Upper lobe of left lung (tissue), 6 donors: ENCODE data around the gene NDUFB10. TPM values are rescaled to one million over a fixed set of nuclear protein-coding genes. Genes with fewer than 3 reads are reported as not detected.

Source experiments
- ATAC-seq, 2 donors: fragments of 200-7000 bp; cut with Tn5 transposase; one replicate each; pipeline ENCODE4 v1.9.1; 2022; ENCODE audit warnings: mild to moderate bottlenecking in 2 of 2, moderate library complexity in 2 of 2; ENCODE audit not compliant: low FRiP score in 2 of 2
- DNase-seq, 2 donors: peaks; one replicate each; pipeline ENCODE4 v3.0.0-alpha.2; 2019 to 2020
- H3K27ac ChIP-seq, 4 donors: fragments of 200-600 bp; sonication (generic); one replicate each; pipeline ENCODE4 v1.5.1; 2016 to 2019
- H3K27me3 ChIP-seq, 4 donors: fragments of 200-600 bp; sonication (generic); one replicate each; pipeline ENCODE4 v1.5.1; 2017 to 2019
- H3K36me3 ChIP-seq, 4 donors: fragments of 200-600 bp; sonication (generic); one replicate each; pipeline ENCODE4 v1.5.1; 2016 to 2019
- H3K4me1 ChIP-seq, 4 donors: fragments of 200-600 bp; sonication (generic); one replicate each; pipeline ENCODE4 v1.5.1; 2018 to 2019
- H3K4me3 ChIP-seq, 4 donors: fragments of 200-600 bp; sonication (generic); one replicate each; pipeline ENCODE4 v1.5.1; 2017 to 2019; ENCODE audit warnings: mild to moderate bottlenecking in 2 of 4, moderate library complexity in 1 of 4
- H3K9me3 ChIP-seq, 4 donors: fragments of 200-600 bp; sonication (generic); one replicate each; pipeline ENCODE4 v1.5.1; 2018 to 2019
- CTCF ChIP-seq, 6 experiments: fragments of 450-650 bp in 4 of 6; fragments of 200-600 bp in 2 of 6; sonication (generic) in 2 of 6; IDR thresholded peaks; one replicate each; pipeline ENCODE4 v1.5.1; 2016 to 2019; ENCODE audit warnings: antibody characterized with exemption in 6 of 6
- EP300 ChIP-seq, 4 donors: sonication (generic); formaldehyde crosslinking; IDR thresholded peaks; one replicate each; pipeline ENCODE4 v1.5.1; 2017; ENCODE audit warnings: antibody characterized with exemption in 4 of 4, control low read depth in 2 of 4
- POLR2A ChIP-seq, 4 donors: fragments of 450-650 bp; IDR thresholded peaks; one replicate each; pipeline ENCODE4 v1.5.1; 2016 to 2017; ENCODE audit warnings: antibody characterized with exemption in 4 of 4, mild to moderate bottlenecking in 2 of 4
- POLR2AphosphoS5 ChIP-seq, 2 donors: sonication (generic); formaldehyde crosslinking; IDR thresholded peaks; one replicate each; pipeline ENCODE4 v1.5.1; 2017; ENCODE audit warnings: antibody characterized with exemption in 2 of 2
- WGBS, 2 donors: methylation state at CpG; one replicate each; pipeline ENCODE4 v1.1.5; 2017 to 2018; 5-methylcytosine and 5-hydroxymethylcytosine counted together
- total RNA-seq, 6 donors: library from RNA; depleted of rRNA in 4 of 6; stranded (reverse); fragments of >200 nt in 4 of 6; gene quantifications; one replicate each; pipeline versions ENCODE4 v1.1.0 to v1.2.1, GENCODE V29; 2016 to 2021
- donor health status: DM: no; HTN: no; CAD: no; lungs with moderate emphysema.
- donor health status: DM: no; HTN: yes; CAD: no; lungs with severe emphysema.

Gene NDUFB10
- total RNA-seq, 6 donors from 2014 or later: 76.5 to 245 (median 107) TPM

DNA sequence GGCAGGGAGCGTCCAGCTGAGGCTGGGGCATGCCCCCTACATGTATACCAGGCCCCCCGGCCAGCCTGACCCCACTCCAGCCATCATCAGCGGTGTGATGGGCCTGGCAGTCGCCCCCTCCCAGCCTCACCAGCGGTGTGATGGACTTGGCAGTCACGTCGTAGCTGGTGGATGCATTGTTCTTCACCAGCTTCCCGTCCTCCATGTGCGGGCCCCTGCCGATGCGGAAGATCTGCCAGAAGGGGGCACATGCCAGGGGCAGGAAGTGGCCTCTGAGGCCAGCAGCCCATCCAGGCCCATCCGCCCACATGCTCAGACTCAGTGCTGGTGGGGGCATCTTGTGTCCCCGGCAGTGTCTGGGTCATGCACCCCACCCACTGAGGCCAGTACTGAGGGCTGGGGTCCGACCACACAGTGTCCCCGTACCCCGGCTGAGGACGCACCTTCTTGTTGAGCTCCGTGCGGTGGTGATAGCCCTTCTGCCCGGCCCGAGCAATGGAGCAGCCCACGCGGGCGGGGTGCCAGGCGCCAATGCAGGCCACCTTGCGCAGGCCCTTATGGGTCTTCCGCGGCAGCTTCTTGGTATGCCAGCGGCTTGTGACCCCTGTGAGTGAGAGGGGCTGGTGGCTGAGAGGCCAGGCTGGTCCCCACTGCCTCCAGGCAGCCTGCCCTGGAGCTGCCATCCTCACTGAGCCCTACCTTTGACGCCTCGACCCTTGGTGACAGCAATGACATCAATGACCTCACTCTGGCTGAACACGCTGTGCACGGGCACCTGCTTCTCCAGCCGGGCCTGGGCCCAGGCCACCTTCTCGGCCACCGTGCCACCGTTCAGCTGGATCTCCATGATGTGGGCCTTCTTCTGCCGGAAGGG lies 12.6 kb upstream of the NDUFB10 start:
- Histone ChIP-seq H3K4me3 (no peak overlapping the region), H3K4me1 (peaks cover 8 to 21% (median 10%) of the 10 kb centered on the region in 4 donors), H3K9me3 (no peaks in the 10 kb centered on the region), H3K27ac (no peak overlapping the region), H3K27me3 (no peaks in the 10 kb centered on the region), H3K36me3 (no peaks in the 10 kb centered on the region)
- WGBS, 2 donors: 60 to 83% methylated on average over 1 to 38 of the region's 38 CpGs
- DNase-seq (peak in 1 of 2 donors; percentile 83), ATAC-seq (no peak)
- TF ChIP-seq POLR2A (IDR thresholded peaks at IDR 0.05): no peak
- TF ChIP-seq POLR2AphosphoS5 (IDR thresholded peaks at IDR 0.05): no peak
- TF ChIP-seq EP300 (IDR thresholded peaks at IDR 0.05): no peak

DNA sequence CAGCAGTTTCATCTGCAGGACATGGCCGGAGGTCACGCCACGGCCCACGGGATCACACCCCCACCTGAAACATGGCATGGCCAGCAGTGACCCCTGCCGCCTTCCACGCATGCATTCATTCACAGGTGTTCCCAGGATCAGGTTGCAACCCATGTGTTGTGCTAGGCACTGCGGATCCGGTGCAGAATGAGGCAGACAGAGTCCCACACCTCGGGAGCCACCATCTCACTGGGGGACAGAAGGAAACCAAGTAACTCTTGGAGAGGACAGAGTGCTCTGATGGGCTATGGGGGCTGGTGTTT lies 12.0 kb upstream of the NDUFB10 start:
- no peak overlapping the region for H3K4me3 ChIP-seq
- no peaks in the 10 kb centered on the region for H3K9me3 ChIP-seq
- TF ChIP-seq POLR2AphosphoS5 (IDR thresholded peaks at IDR 0.05) (no peak), CTCF (IDR thresholded peaks at IDR 0.05) (no peak), EP300 (IDR thresholded peaks at IDR 0.05) (no peak), POLR2A (IDR thresholded peaks at IDR 0.05) (no peak)
- ATAC-seq (no peak), DNase-seq (no peak)
- H3K4me1 ChIP-seq: peaks cover 3 to 15% (median 4%) of the 10 kb centered on the region in 4 donors
- no peaks in the 10 kb centered on the region for H3K36me3 ChIP-seq
- WGBS, 2 donors: 94% methylated on average over 3 to 9 of the region's 9 CpGs
- H3K27me3 ChIP-seq: no peaks in the 10 kb centered on the region
- H3K27ac ChIP-seq: no peak overlapping the region

GRCh38 chr16:1949507-1949906 lies 9.8 kb upstream of the NDUFB10 start:
- no peak overlapping the region for H3K27ac ChIP-seq
- no peaks in the 10 kb centered on the region for H3K4me1 ChIP-seq
- no peak for ATAC-seq
- WGBS, 2 donors: 89% methylated on average over 10 to 11 of the region's 11 CpGs
- H3K9me3 ChIP-seq: no peaks in the 10 kb centered on the region
- TF ChIP-seq EP300 (IDR thresholded peaks at IDR 0.05) (no peak), CTCF (IDR thresholded peaks at IDR 0.05) (no peak)
- no peaks in the 10 kb centered on the region for H3K27me3 ChIP-seq
- no peak overlapping the region for H3K4me3 ChIP-seq
- DNase-seq: no peak
- H3K36me3 ChIP-seq: no peaks in the 10 kb centered on the region

DNA sequence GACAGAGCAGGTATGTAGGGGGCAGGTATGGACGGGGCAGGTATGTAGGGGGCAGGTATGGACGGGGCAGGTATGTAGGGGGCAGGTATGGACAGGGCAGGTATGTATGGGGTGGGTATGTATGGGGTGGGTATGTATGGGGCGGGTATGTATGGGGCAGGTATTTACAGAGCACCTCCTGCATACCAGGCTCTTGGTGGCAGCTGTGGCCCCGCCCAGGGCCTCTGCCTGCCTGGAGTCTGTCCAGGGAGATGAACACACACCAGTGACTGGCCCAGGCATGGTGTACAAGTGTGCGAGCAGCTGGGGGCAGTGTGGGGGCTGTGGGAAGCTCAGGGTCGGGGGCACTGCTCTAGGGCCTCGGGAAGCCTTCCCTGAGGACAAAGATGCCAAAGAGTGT lies 9.3 kb upstream of the NDUFB10 start:
- Histone ChIP-seq H3K4me1 (no peaks in the 10 kb centered on the region), H3K27me3 (no peaks in the 10 kb centered on the region), H3K4me3 (no peak overlapping the region), H3K9me3 (no peaks in the 10 kb centered on the region), H3K36me3 (no peaks in the 10 kb centered on the region), H3K27ac (no peak overlapping the region)
- DNase-seq: no peak
- TF ChIP-seq CTCF (IDR thresholded peaks at IDR 0.05) (no peak), EP300 (IDR thresholded peaks at IDR 0.05) (no peak), POLR2A (IDR thresholded peaks at IDR 0.05) (no peak), POLR2AphosphoS5 (IDR thresholded peaks at IDR 0.05) (no peak)
- 65 to 69% methylated on average over 2 to 7 of the region's 7 CpGs for WGBS, 2 donors
- ATAC-seq: no peak

DNA sequence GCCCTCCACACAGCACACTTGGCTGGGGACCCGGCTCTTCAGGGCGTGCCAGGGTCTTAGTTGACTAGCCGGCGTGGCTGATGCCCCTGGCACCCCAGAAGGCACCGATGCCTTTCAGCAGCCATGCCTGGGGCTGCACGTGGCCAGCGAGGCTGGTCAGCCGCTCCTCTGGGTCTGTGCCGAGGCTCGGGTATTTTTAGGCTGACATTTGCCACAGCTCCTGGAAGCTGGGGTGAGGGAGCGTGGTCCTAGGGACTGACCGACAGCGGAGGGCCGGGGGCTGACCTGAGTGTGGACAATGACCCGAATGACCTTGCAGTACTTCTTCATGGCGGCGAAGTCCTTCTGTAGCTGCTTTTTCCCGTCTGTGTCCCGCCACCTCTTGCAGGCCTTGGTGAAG lies 8.8 kb upstream of the NDUFB10 start:
- WGBS, 2 donors: 81 to 100% methylated on average over 2 to 19 of the region's 19 CpGs
- Histone ChIP-seq H3K9me3 (no peaks in the 10 kb centered on the region), H3K27ac (no peak overlapping the region), H3K36me3 (no peaks in the 10 kb centered on the region), H3K4me1 (no peaks in the 10 kb centered on the region), H3K4me3 (no peak overlapping the region), H3K27me3 (no peaks in the 10 kb centered on the region)
- no peak for TF ChIP-seq POLR2AphosphoS5 (IDR thresholded peaks at IDR 0.05)
- TF ChIP-seq CTCF (IDR thresholded peaks at IDR 0.05): no peak
- TF ChIP-seq EP300 (IDR thresholded peaks at IDR 0.05): no peak
- TF ChIP-seq POLR2A (IDR thresholded peaks at IDR 0.05): no peak
- DNase-seq (no peak), ATAC-seq (no peak)
